Esophagus squamous epithelium (tissue), 5 donors: ENCODE measurements around the gene HSPA4. TPM values are rescaled to one million over a fixed set of nuclear protein-coding genes. Genes with fewer than 3 reads are reported as not detected.

ENCODE experiments used
- DNase-seq: peaks from one replicate; lab custom pipeline; 2025; lab: John Stamatoyannopoulos, UW
- H3K27ac ChIP-seq, 4 donors: fragments of 200-600 bp; sonication (generic); one replicate each; pipeline ENCODE4 v1.5.1; 2016 to 2019; ENCODE audit warnings: mild to moderate bottlenecking in 1 of 4
- H3K27me3 ChIP-seq, 4 donors: fragments of 200-600 bp; sonication (generic); 1 replicate in 3 of 4; 2 replicates in 1 of 4; pipeline versions ENCODE4 v1.5.1 to v1.6.0; 2017 to 2021; ENCODE audit warnings: antibody characterized with exemption in 1 of 4
- H3K36me3 ChIP-seq, 3 donors: fragments of 200-600 bp; sonication (generic); one replicate each; pipeline ENCODE4 v1.5.1; 2016 to 2019
- H3K4me1 ChIP-seq, 3 donors: fragments of 200-600 bp; sonication (generic); one replicate each; pipeline ENCODE4 v1.5.1; 2017 to 2019
- H3K4me3 ChIP-seq, 4 donors: fragments of 200-600 bp; sonication (generic); 1 replicate in 3 of 4; 2 replicates in 1 of 4; pipeline ENCODE4 v1.5.1; 2016 to 2019; ENCODE audit warnings: mild to moderate bottlenecking in 2 of 4, moderate library complexity in 1 of 4
- H3K9me3 ChIP-seq, 3 donors: fragments of 200-600 bp; sonication (generic); one replicate each; pipeline ENCODE4 v1.5.1; 2016 to 2019
- CTCF ChIP-seq, 6 experiments: fragments of 450-650 bp in 4 of 6; fragments of 200-600 bp in 2 of 6; sonication (generic) in 2 of 6; IDR thresholded peaks; one replicate each; pipeline ENCODE4 v1.5.1; 2016 to 2019; ENCODE audit warnings: antibody characterized with exemption in 6 of 6, mild to moderate bottlenecking in 4 of 6, moderate library complexity in 4 of 6
- POLR2A ChIP-seq, 4 donors: fragments of 450-650 bp; IDR thresholded peaks; one replicate each; pipeline ENCODE4 v1.6.1; 2017; ENCODE audit warnings: antibody characterized with exemption in 4 of 4, mild to moderate bottlenecking in 4 of 4, moderate library complexity in 3 of 4
- WGBS, 2 donors: methylation state at CpG; one replicate each; pipeline ENCODE4 v1.1.5; 2018; 5-methylcytosine and 5-hydroxymethylcytosine counted together
- intact Hi-C: fragments of 100-400 bp; cut with DNase I; formaldehyde crosslinking; loops from one replicate; pipeline ENCODE4 v1.15.0; 2022
- total RNA-seq, 4 donors: library from RNA; depleted of rRNA; stranded (reverse); fragments of >200 nt; gene quantifications; one replicate each; pipeline ENCODE4 v1.1.0, GENCODE V29; 2016
- donor health status: DM: yes; HTN: yes; CAD: no.

Gene HSPA4
- total RNA-seq, 4 donors from 2014 or later = 47.7 to 82.4 (median 67.3) TPM

GRCh38 chr5:133121611-133122150 lies 69.9 kb downstream of the HSPA4 start:
- WGBS, 2 donors = 81 to 83% methylated on average over 3 to 9 of the region's 9 CpGs
- no peak for DNase-seq
- peaks cover 0 to 5% (median 0%) of the 10 kb centered on the region in 4 donors for H3K27me3 ChIP-seq
- H3K4me1 ChIP-seq = peaks cover 0 to 51% (median 0%) of the 10 kb centered on the region in 3 donors
- H3K27ac ChIP-seq = peak overlapping the region in 1 of 4 donors; percentile 14
- no peaks in the 10 kb centered on the region for H3K9me3 ChIP-seq
- H3K36me3 ChIP-seq = no peaks in the 10 kb centered on the region
- H3K4me3 ChIP-seq = no peak overlapping the region
- intact Hi-C loops = no loop called here
- TF ChIP-seq POLR2A (IDR thresholded peaks at IDR 0.05) (no peak), CTCF (IDR thresholded peaks at IDR 0.05) (no peak)

DNA sequence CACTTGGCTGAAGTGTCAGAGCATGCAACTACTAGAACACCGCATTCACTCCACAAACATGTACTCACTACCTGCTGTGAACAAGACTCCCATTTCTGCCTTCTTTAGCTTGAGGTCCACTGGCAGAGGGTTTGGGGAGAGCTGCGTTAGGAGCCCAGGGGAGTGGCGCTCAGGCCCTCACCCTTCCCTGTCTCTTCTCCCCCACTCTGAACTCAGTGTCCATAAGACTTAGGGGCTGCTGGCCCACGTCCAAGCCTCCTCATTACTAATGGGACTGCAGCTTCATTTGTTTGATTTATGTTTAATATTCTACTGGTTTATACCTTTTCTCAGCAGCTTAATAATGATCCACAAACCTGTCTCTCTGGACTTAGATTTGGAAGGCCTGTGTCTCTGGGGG lies 70.9 kb downstream of the HSPA4 start:
- no peak for TF ChIP-seq POLR2A (IDR thresholded peaks at IDR 0.05)
- TF ChIP-seq CTCF (IDR thresholded peaks at IDR 0.05) = no peak
- H3K4me1 ChIP-seq = peaks cover 0 to 42% (median 0%) of the 10 kb centered on the region in 3 donors
- DNase-seq = no peak
- intact Hi-C loops = no loop called here
- peaks cover 0 to 5% (median 0%) of the 10 kb centered on the region in 4 donors for H3K27me3 ChIP-seq
- no peak overlapping the region for H3K27ac ChIP-seq
- H3K4me3 ChIP-seq = no peak overlapping the region
- no peaks in the 10 kb centered on the region for H3K36me3 ChIP-seq
- no peaks in the 10 kb centered on the region for H3K9me3 ChIP-seq
- 77 to 80% methylated on average over 4 of the region's 4 CpGs for WGBS, 2 donors

DNA sequence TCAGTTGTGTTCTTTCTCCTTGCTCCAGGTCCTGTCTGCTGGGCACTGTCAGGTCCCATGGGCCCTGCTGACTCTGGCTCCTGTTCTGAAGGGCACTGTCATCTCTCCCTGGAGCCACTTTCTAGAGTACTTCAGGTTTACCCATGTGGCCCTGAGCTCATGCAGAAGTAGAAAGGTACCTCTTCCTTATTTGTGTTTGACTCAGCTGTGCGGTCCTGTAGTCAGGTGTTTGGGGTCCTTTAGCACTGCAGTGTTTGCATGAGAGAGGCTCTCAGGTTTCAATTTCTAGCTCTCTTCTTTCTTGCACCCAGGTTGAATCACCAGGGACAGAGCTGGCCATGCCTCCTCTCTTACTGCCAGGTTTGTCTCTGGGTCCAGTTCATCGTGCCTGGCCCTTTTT lies 71.5 kb downstream of the HSPA4 start:
- no peak for DNase-seq
- Histone ChIP-seq H3K9me3 (no peaks in the 10 kb centered on the region), H3K4me3 (no peak overlapping the region), H3K27ac (no peak overlapping the region), H3K4me1 (peaks cover 0 to 41% (median 0%) of the 10 kb centered on the region in 3 donors), H3K36me3 (no peaks in the 10 kb centered on the region), H3K27me3 (peaks cover 0 to 5% (median 0%) of the 10 kb centered on the region in 4 donors)
- 93 to 100% methylated on average over 1 to 2 of the region's 2 CpGs for WGBS, 2 donors
- intact Hi-C loops = no loop called here
- no peak for TF ChIP-seq POLR2A (IDR thresholded peaks at IDR 0.05)
- TF ChIP-seq CTCF (IDR thresholded peaks at IDR 0.05) = no peak

GRCh38 chr5:133124891-133125290 lies 73.1 kb downstream of the HSPA4 start:
- peaks cover 0 to 34% (median 7%) of the 10 kb centered on the region in 3 donors for H3K4me1 ChIP-seq
- intact Hi-C loops = no loop called here
- no peak overlapping the region for H3K27ac ChIP-seq
- H3K4me3 ChIP-seq = no peak overlapping the region
- 69 to 74% methylated on average over 4 of the region's 4 CpGs for WGBS, 2 donors
- no peak for TF ChIP-seq POLR2A (IDR thresholded peaks at IDR 0.05)
- no peak for TF ChIP-seq CTCF (IDR thresholded peaks at IDR 0.05)
- H3K9me3 ChIP-seq = no peaks in the 10 kb centered on the region
- H3K27me3 ChIP-seq = peaks cover 0 to 5% (median 0%) of the 10 kb centered on the region in 4 donors
- no peaks in the 10 kb centered on the region for H3K36me3 ChIP-seq
- no peak for DNase-seq

GRCh38 chr5:133128066-133128465 lies 76.3 kb downstream of the HSPA4 start:
- no peaks in the 10 kb centered on the region for H3K36me3 ChIP-seq
- intact Hi-C loops = no loop called here
- DNase-seq = no peak
- TF ChIP-seq CTCF (IDR thresholded peaks at IDR 0.05) (no peak), POLR2A (IDR thresholded peaks at IDR 0.05) (no peak)
- no peak overlapping the region for H3K4me3 ChIP-seq
- H3K4me1 ChIP-seq = peaks cover 0 to 25% (median 7%) of the 10 kb centered on the region in 3 donors
- no peaks in the 10 kb centered on the region for H3K9me3 ChIP-seq
- 85 to 100% methylated on average over 1 of the region's 1 CpG for WGBS, 2 donors
- H3K27me3 ChIP-seq = peaks cover 0 to 5% (median 0%) of the 10 kb centered on the region in 4 donors
- H3K27ac ChIP-seq = no peak overlapping the region
